ENCODE results near the gene PATJ. TPM values are rescaled to one million over a fixed set of nuclear protein-coding genes. Genes with fewer than 3 reads are reported as not detected.
A peak's percentile ranks its signal among the peaks of the same experiment; 100 is the strongest.

PATJ gene
- polyA plus RNA-seq, 1 donor from 2014 or later: 7.8 TPM

GRCh38 chr1:61743716-61744580, 1.7 kb downstream of the PATJ start:
- Histone ChIP-seq H3K4me3 (ENCODE audit: low read length) (peak overlapping the region; percentile 69), H3K27me3 (ENCODE audit: insufficient read depth, low read depth, low read length) (peaks cover 4% of the 10 kb centered on the region), H3K27ac (ENCODE audit: low read length) (no peak overlapping the region), H3K36me3 (ENCODE audit: insufficient read depth, low read length) (no peaks in the 10 kb centered on the region), H3K79me2 (replicated peaks; ENCODE audit: insufficient read depth, low read length) (no peaks in the 10 kb centered on the region), H3K9ac (ENCODE audit: low read length) (no peak overlapping the region), H3F3A (ENCODE audit: insufficient read depth, low read length, poor library complexity, severe bottlenecking) (no peaks in the 10 kb centered on the region), H2AFZ (ENCODE audit: low read depth, low read length) (no peak overlapping the region), H3K9me2 (ENCODE audit: insufficient read depth, low read length) (no peaks in the 10 kb centered on the region), H4K20me1 (ENCODE audit: insufficient read depth) (no peaks in the 10 kb centered on the region), H3K9me3 (ENCODE audit: low read length) (no peaks in the 10 kb centered on the region), H3K4me2 (ENCODE audit: low read length) (no peak overlapping the region)
- TF ChIP-seq TAF1 (IDR thresholded peaks at IDR 0.05; ENCODE audit: low read depth): no peak
- no peak for TF ChIP-seq POLR2AphosphoS5 (IDR thresholded peaks at IDR 0.05)
- TF ChIP-seq RAD21 (conservative IDR thresholded peaks at IDR 0.05): no peak
- no peak for TF ChIP-seq EP300 (conservative IDR thresholded peaks at IDR 0.05; ENCODE audit: poor library complexity, severe bottlenecking)
- TF ChIP-seq, protein P1, sequence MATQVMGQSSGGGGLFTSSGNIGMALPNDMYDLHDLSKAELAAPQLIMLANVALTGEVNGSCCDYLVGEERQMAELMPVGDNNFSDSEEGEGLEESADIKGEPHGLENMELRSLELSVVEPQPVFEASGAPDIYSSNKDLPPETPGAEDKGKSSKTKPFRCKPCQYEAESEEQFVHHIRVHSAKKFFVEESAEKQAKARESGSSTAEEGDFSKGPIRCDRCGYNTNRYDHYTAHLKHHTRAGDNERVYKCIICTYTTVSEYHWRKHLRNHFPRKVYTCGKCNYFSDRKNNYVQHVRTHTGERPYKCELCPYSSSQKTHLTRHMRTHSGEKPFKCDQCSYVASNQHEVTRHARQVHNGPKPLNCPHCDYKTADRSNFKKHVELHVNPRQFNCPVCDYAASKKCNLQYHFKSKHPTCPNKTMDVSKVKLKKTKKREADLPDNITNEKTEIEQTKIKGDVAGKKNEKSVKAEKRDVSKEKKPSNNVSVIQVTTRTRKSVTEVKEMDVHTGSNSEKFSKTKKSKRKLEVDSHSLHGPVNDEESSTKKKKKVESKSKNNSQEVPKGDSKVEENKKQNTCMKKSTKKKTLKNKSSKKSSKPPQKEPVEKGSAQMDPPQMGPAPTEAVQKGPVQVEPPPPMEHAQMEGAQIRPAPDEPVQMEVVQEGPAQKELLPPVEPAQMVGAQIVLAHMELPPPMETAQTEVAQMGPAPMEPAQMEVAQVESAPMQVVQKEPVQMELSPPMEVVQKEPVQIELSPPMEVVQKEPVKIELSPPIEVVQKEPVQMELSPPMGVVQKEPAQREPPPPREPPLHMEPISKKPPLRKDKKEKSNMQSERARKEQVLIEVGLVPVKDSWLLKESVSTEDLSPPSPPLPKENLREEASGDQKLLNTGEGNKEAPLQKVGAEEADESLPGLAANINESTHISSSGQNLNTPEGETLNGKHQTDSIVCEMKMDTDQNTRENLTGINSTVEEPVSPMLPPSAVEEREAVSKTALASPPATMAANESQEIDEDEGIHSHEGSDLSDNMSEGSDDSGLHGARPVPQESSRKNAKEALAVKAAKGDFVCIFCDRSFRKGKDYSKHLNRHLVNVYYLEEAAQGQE (IDR thresholded peaks at IDR 0.05; ENCODE audit: borderline replicate concordance): no peak
- no peak for TF ChIP-seq SMC3 (conservative IDR thresholded peaks at IDR 0.05; ENCODE audit: poor library complexity)
- TF ChIP-seq, protein P2, sequence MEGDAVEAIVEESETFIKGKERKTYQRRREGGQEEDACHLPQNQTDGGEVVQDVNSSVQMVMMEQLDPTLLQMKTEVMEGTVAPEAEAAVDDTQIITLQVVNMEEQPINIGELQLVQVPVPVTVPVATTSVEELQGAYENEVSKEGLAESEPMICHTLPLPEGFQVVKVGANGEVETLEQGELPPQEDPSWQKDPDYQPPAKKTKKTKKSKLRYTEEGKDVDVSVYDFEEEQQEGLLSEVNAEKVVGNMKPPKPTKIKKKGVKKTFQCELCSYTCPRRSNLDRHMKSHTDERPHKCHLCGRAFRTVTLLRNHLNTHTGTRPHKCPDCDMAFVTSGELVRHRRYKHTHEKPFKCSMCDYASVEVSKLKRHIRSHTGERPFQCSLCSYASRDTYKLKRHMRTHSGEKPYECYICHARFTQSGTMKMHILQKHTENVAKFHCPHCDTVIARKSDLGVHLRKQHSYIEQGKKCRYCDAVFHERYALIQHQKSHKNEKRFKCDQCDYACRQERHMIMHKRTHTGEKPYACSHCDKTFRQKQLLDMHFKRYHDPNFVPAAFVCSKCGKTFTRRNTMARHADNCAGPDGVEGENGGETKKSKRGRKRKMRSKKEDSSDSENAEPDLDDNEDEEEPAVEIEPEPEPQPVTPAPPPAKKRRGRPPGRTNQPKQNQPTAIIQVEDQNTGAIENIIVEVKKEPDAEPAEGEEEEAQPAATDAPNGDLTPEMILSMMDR (IDR thresholded peaks at IDR 0.05; ENCODE audit: poor library complexity, severe bottlenecking): no peak
- TF ChIP-seq EZH2 (IDR thresholded peaks at IDR 0.05; ENCODE audit: borderline replicate concordance, insufficient read depth, low read length, poor library complexity, severe bottlenecking): no peak
- no peak for TF ChIP-seq MXI1 (conservative IDR thresholded peaks at IDR 0.05; ENCODE audit: poor library complexity, severe bottlenecking)

- Histone ChIP-seq H3K4me2 (ENCODE audit: low read length) (no peak overlapping the region), H2AFZ (ENCODE audit: low read depth, low read length) (no peak overlapping the region), H3K9ac (ENCODE audit: low read length) (no peak overlapping the region), H3K27ac (ENCODE audit: low read length) (no peak overlapping the region), H3K9me2 (ENCODE audit: insufficient read depth, low read length) (no peaks in the 10 kb centered on the region), H3K4me3 (ENCODE audit: low read length) (no peak overlapping the region), H3F3A (ENCODE audit: insufficient read depth, low read length, poor library complexity, severe bottlenecking) (no peaks in the 10 kb centered on the region), H3K36me3 (ENCODE audit: insufficient read depth, low read length) (no peaks in the 10 kb centered on the region), H3K79me2 (replicated peaks; ENCODE audit: insufficient read depth, low read length) (no peaks in the 10 kb centered on the region), H3K9me3 (ENCODE audit: low read length) (no peaks in the 10 kb centered on the region), H4K20me1 (ENCODE audit: insufficient read depth) (no peaks in the 10 kb centered on the region), H3K27me3 (ENCODE audit: insufficient read depth, low read depth, low read length) (peaks cover 4% of the 10 kb centered on the region)
- TF ChIP-seq EZH2 (IDR thresholded peaks at IDR 0.05; ENCODE audit: borderline replicate concordance, insufficient read depth, low read length, poor library complexity, severe bottlenecking): no peak
- TF ChIP-seq TAF1 (IDR thresholded peaks at IDR 0.05; ENCODE audit: low read depth): no peak
- no peak for TF ChIP-seq POLR2AphosphoS5 (IDR thresholded peaks at IDR 0.05)
- no peak for TF ChIP-seq MXI1 (conservative IDR thresholded peaks at IDR 0.05; ENCODE audit: poor library complexity, severe bottlenecking)
- TF ChIP-seq, protein P2 (IDR thresholded peaks at IDR 0.05; ENCODE audit: poor library complexity, severe bottlenecking): no peak
- no peak for TF ChIP-seq SMC3 (conservative IDR thresholded peaks at IDR 0.05; ENCODE audit: poor library complexity)
- no peak for TF ChIP-seq EP300 (conservative IDR thresholded peaks at IDR 0.05; ENCODE audit: poor library complexity, severe bottlenecking)
- TF ChIP-seq, protein P1 (IDR thresholded peaks at IDR 0.05; ENCODE audit: borderline replicate concordance): no peak
- TF ChIP-seq RAD21 (conservative IDR thresholded peaks at IDR 0.05): no peak
Measured at GRCh38 chr1:61746813-61747212, 4.5 kb downstream of the PATJ start.

All from neural cell (in vitro differentiated cells).